ENCODE data around the gene PSMA3. TPM values are rescaled to one million over a fixed set of nuclear protein-coding genes. Genes with fewer than 3 reads are reported as not detected.

PSMA3 gene
- total RNA-seq, 1 experiment from 2014 or later, result 355 TPM

DNA sequence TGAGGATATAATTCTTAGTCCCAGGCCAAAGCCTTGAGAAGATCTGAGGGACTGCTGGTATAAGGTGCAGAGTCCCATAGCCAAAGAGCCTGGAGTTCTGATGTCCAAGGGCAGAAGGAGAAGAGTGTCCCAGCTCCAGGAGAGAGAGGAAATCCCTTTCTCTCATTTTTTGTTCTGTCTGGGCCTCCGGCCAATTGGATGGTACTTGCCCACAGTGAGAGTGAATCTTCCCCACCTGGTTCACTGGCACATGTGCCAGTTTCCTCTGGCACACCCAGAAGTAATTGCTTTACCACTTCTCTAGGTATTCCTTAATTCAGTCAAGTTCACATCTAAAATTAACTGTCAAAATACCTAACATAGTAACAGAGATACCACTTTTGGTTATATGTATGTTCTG, 69.1 kb downstream of the PSMA3 start:
- ChIA-PET CTCF (no interaction called here), POLR2A (ENCODE audit: low non-redundant PET) (no interaction called here)
- intact Hi-C loops (cut with micrococcal nuclease; ENCODE audit: unreplicated experiment), result no loop called here

DNA sequence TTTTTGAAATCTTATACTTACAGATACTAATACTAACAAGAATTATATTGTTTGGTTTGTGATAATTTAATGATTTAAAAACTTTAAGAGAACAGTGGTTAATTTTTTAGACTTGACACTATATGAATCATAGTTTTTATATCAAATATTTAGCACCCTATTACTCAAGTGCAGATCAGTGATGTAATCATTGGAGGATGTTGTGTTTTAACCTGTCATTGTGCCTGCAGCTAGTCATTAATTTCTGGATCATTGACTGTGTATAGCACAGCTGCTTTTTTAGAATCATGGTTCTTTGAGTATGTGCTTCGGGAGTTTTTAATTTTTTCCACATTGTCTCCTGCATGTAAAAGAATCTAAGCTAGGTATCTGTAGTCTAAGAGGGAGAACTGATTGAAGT, 71.0 kb downstream of the PSMA3 start:
- Histone ChIP-seq H3K27me3 (replicated peaks; ENCODE audit: insufficient read depth, low read depth, low read length, poor library complexity) (no peaks in the 10 kb centered on the region), H3K4me1 (ENCODE audit: insufficient read depth, low read length, poor library complexity, severe bottlenecking) (no peaks in the 10 kb centered on the region), H3K4me3 (ENCODE audit: low read depth, low read length, poor library complexity, severe bottlenecking) (no peak overlapping the region), H3K9me3 (ENCODE audit: low read depth, low read length, poor library complexity, severe bottlenecking) (no peaks in the 10 kb centered on the region), H3K36me3 (ENCODE audit: insufficient read depth, low read length, poor library complexity, severe bottlenecking) (peaks cover 8% of the 10 kb centered on the region), H3K27ac (ENCODE audit: low read depth, low read length, poor library complexity, severe bottlenecking) (no peak overlapping the region)
- CTCF ChIA-PET, result no interaction called here
- TF ChIP-seq, protein P1, sequence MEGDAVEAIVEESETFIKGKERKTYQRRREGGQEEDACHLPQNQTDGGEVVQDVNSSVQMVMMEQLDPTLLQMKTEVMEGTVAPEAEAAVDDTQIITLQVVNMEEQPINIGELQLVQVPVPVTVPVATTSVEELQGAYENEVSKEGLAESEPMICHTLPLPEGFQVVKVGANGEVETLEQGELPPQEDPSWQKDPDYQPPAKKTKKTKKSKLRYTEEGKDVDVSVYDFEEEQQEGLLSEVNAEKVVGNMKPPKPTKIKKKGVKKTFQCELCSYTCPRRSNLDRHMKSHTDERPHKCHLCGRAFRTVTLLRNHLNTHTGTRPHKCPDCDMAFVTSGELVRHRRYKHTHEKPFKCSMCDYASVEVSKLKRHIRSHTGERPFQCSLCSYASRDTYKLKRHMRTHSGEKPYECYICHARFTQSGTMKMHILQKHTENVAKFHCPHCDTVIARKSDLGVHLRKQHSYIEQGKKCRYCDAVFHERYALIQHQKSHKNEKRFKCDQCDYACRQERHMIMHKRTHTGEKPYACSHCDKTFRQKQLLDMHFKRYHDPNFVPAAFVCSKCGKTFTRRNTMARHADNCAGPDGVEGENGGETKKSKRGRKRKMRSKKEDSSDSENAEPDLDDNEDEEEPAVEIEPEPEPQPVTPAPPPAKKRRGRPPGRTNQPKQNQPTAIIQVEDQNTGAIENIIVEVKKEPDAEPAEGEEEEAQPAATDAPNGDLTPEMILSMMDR (conservative IDR thresholded peaks at IDR 0.05; ENCODE audit: low read depth, low read length), result no peak
- no peak for TF ChIP-seq EZH2 (IDR thresholded peaks at IDR 0.05; ENCODE audit: borderline replicate concordance, low read depth, low read length, poor library complexity, severe bottlenecking)
- no peak for DNase-seq (ENCODE audit: low spot score)
- no TSS peak for BruUV-seq (replicated peaks)
- intact Hi-C loops (cut with micrococcal nuclease; ENCODE audit: unreplicated experiment), result no loop called here
- POLR2A ChIA-PET (ENCODE audit: low non-redundant PET), result interaction anchor here (1.1 kb wide), 1 partner anchor 17 kb away, joined by 3 read pairs; the partner anchor contains the start of gene ARID4A

More for the DNA sequence above, 69.1 kb downstream of the PSMA3 start:
- H3K27ac ChIP-seq (ENCODE audit: low read depth, low read length, poor library complexity, severe bottlenecking), result no peak overlapping the region
- no peak for TF ChIP-seq EZH2 (IDR thresholded peaks at IDR 0.05; ENCODE audit: borderline replicate concordance, low read depth, low read length, poor library complexity, severe bottlenecking)
- TF ChIP-seq, protein P1 (conservative IDR thresholded peaks at IDR 0.05; ENCODE audit: low read depth, low read length), result no peak
- no peak overlapping the region for H3K4me3 ChIP-seq (ENCODE audit: low read depth, low read length, poor library complexity, severe bottlenecking)
- H3K4me1 ChIP-seq (ENCODE audit: insufficient read depth, low read length, poor library complexity, severe bottlenecking), result no peaks in the 10 kb centered on the region
- no peak for DNase-seq (ENCODE audit: low spot score)
- BruUV-seq (replicated peaks), result no TSS peak
- no peaks in the 10 kb centered on the region for H3K9me3 ChIP-seq (ENCODE audit: low read depth, low read length, poor library complexity, severe bottlenecking)
- H3K36me3 ChIP-seq (ENCODE audit: insufficient read depth, low read length, poor library complexity, severe bottlenecking), result peaks cover 6% of the 10 kb centered on the region
- no peaks in the 10 kb centered on the region for H3K27me3 ChIP-seq (replicated peaks; ENCODE audit: insufficient read depth, low read depth, low read length, poor library complexity)

Other genes with a start within 250 kb of the PSMA3 start
- 7.8 and 14.2 TPM in 2 replicates for gene ARMH4, start 92.6 kb upstream of the PSMA3 start, total RNA-seq (2021)
- gene ACTR10, start 44.7 kb upstream of the PSMA3 start, total RNA-seq (2021), result 54.7 and 68.7 TPM in 2 replicates
- 24.1 and 24.9 TPM in 2 replicates for gene ARID4A, start 53.7 kb downstream of the PSMA3 start, total RNA-seq (2021)
- not detected in 2 replicates for gene TOMM20L, start 151.1 kb downstream of the PSMA3 start, total RNA-seq (2021)
- gene TIMM9, start 182.7 kb downstream of the PSMA3 start, total RNA-seq (2021), result 60.3 and 65.7 TPM in 2 replicates
- 42.1 and 45.3 TPM in 2 replicates for gene KIAA0586, start 182.9 kb downstream of the PSMA3 start, total RNA-seq (2021)